Activated T-cell treated with anti-CD3 and anti-CD28 coated beads for 48 hours (primary cell): Measurements from ENCODE around the gene GABRG3.

Source experiments
- DNase-seq: peaks from one replicate; pipeline ENCODE4 v3.0.0-alpha.2; 2020; ENCODE audit warnings: low read depth

GABRG3 gene

DNA sequence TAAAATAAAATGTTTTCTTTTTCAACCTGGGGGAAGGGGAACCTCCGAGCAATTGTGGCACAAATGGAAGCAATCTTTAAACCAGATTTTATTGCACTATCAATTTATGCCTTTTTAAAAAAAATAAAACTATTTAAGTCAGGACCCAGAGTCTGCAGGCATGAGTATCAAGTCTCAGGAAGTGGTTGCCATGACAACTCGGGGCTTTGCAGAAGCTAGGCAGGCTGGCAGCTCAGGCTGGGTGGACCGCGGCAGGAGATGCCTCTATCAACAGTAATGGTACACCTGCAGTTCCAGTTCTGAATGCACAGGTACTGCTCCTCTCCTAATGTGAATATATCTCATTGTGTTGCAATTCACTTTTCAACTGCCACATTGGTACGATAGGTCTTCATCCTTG is 447.7 kb downstream of the GABRG3 start:
- DNase-seq = no peak

GRCh38 chr15:27422997-27423396 is 452.0 kb downstream of the GABRG3 start:
- no peak for DNase-seq

DNA sequence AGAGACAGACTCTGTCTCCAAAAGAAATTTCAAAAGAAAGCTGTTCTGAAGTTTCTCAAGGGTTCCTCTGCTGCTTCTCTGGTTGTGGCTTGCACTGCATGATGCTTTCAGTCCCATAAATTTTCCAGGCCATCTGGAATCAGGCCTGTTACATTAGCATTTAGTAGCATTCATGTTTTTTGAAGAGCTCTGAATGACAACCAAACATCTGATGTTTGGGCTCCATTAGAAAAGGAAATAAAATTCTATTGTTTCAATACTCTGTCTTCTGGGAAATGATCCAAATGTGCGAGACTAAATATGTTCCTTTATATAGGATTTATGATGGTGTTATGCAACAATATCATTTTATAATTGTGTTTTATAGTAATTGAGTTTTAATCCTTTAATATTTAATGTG is 455.8 kb downstream of the GABRG3 start:
- no peak for DNase-seq

DNA sequence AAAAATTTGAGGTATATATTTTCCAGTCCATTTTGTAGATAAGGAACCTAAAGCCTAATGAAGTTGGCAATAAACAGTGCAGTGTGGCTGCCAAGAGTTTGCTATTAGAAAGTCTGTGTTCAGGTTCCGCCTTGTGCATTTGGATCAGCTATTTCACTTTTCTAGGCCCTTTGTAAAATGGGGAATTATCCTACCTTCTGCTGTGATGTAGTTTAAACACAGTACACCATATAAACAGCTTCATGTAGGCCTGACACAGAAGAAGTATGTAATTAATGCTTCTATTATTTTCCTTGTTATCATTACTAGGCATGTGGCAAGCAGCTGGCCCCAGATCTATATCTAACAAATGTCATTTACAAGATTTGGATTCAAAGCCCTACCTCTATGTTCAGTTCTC is 456.3 kb downstream of the GABRG3 start:
- no peak for DNase-seq

GRCh38 chr15:27428151-27428550 is 457.2 kb downstream of the GABRG3 start:
- no peak for DNase-seq

DNA sequence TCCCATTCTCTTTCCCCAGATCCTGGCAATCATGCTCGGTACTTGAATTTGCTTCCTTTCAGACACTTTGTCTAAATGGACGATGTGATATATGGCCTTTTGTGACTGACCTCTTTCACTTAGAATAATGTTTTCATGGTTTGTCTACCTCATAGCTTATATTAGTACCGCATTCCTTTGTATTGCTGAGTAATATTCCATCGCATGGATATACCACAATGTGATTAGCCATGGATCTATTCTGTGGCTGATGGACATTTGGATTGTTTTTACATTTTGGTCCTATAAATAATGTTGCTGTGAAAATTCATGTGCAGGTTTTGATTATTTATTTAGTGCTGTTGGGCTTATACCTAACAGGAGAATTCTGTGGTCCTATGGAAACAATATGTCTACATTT is 458.6 kb downstream of the GABRG3 start:
- DNase-seq = no peak

DNA sequence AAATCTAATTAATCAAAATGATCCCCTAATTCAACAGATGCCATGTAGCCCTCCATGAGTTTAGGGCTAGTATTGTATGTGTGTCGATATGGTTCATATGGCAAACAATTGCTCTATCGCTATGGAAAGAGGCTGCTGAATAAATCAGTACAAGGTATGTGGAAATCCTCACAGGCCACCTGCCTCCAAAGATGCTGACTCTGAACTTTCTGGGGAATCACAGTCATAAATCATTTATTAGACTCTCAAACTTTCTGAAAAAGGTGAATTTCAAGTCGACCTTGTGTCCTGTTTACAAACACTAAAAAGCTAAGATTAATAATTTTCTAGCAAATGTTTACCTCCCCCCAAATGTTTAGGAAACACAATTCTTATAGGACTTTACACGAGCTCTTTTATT is 462.6 kb downstream of the GABRG3 start:
- DNase-seq = no peak

DNA sequence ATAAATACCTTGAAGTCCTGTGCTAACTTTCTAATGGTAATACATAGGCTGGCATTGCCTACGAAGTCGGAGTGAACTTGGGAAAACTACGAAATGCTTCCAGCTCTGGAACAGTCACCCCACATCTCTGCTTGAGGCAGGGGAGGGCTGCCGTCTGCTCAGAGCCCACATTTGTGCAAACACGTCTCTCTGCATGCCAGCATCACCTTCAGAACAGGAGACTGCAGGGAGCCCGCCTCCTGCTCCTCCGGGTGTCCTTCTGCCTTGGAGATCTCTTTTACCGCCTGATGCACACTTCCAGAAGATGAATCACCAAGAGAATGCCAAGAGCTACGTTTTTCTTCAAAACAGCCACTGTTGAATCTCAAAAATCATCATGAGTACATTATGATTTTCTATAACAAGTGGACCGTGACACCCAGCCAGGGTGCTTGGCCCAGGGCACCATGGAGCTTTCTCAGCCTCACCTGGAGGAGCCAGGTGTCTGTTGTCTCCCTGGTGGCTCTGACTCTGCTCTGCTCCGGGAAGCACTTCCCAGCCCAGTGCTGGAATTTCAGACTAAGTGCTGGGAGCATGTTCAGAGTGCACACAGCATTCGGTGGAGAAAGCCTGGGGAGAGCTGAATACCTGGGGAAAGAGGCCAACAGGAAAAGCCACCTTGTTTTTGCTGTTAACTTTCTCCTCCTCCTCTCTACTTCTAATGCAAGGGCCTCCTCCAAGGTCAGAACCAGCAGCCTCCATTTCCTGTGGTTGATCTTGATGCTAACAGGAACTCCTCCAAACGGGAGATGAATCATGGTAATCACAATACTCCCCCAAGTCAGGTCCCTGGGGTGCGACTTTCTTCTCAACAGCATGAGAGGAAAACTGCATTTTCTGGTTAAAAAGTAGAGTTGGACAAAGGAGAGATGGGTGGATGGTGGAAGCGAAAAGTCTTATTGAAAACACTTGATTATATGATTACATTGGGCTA is 467.7 kb downstream of the GABRG3 start:
- DNase-seq = no peak

- no peak for DNase-seq
Observed at GRCh38 chr15:27441120-27441519, 470.1 kb downstream of the GABRG3 start.

GRCh38 chr15:27448234-27448633 is 477.3 kb downstream of the GABRG3 start:
- DNase-seq = no peak

DNA sequence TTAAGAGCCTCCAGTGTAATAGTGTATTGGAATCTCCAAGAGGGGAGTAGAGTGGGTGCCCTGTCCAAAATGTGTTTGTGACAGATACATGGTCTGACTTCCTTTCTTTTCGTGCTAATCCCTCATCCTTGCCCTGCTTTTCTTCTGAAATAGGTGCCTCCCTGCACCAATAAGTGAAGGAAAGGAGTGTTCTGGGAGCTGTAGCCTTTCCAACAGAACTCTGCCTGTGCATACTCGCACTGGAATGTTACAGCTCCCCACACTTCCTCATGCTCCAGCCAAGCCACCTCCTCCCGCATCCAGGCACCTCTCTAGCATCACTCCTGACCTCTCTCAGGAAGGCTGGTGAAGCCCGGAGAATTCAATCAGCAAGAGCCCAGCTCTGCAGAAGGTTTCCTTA is 478.0 kb downstream of the GABRG3 start:
- DNase-seq = no peak

GRCh38 chr15:27449941-27450340 is 479.0 kb downstream of the GABRG3 start:
- DNase-seq = no peak

- DNase-seq = no peak
Observed at GRCh38 chr15:27454281-27455075, 483.5 kb downstream of the GABRG3 start.

DNA sequence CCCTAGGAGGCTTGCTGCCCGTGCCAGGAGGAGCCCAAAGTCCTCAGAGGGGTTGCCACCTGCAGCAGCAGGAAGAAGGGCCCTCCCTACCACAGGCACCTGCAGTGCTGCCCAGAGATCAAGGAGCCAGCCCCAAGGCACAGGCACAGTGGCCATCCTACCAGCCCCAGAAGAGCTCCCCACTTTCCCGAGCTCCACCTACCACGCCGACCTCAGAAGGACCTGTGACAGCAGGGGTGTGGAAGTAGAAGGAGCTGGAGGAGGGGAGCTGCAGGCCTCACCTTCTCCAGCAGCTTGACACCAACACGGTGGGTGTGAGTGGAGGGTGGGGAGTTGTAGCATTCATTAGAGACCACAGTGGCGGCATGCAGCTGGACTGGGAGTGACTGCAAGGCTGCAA is 485.8 kb downstream of the GABRG3 start:
- DNase-seq = no peak

DNA sequence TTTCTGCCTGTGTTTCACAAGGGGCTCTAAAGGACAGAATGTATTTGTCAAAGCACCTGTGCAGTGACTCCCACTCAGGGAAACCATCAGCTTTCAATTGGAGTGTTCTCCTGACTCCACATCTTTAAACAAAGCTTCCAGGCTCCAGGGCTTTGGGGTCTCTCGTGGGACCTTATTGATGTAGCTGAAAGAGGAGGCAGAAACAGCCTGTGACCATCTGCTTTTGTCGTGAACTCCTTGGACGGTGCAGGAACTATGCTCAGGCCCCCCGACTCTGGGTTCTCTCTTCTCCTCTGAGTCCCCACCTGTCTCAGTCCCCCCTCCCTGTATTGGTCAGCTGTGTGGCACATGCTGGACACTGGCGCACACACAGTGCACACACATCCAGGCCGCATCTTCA is 486.8 kb downstream of the GABRG3 start:
- no peak for DNase-seq

- no peak for DNase-seq
Observed at GRCh38 chr15:27458345-27459084, 487.5 kb downstream of the GABRG3 start.

DNA sequence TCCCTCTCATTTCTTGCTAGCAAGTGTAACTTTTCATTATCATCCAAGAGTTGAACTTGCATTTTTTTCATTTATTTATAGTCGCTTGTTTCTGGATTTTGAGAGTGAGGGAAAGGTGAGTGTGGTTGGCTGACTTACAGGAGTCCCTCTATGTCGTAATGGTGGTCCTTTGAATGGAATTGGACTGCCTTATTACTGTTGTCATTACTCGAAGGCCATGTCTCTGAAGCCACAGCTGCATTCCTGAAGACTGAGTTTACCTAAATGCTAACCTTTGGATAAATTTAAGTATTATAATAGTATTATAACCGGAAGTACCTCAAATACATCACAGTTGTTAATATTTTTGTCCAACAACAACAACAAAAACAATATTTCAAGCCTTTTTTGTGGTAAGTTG is 488.9 kb downstream of the GABRG3 start:
- DNase-seq = no peak

- DNase-seq = no peak
Observed at GRCh38 chr15:27461181-27461580, 490.2 kb downstream of the GABRG3 start.

GRCh38 chr15:27463525-27464088 is 492.6 kb downstream of the GABRG3 start:
- DNase-seq = no peak

DNA sequence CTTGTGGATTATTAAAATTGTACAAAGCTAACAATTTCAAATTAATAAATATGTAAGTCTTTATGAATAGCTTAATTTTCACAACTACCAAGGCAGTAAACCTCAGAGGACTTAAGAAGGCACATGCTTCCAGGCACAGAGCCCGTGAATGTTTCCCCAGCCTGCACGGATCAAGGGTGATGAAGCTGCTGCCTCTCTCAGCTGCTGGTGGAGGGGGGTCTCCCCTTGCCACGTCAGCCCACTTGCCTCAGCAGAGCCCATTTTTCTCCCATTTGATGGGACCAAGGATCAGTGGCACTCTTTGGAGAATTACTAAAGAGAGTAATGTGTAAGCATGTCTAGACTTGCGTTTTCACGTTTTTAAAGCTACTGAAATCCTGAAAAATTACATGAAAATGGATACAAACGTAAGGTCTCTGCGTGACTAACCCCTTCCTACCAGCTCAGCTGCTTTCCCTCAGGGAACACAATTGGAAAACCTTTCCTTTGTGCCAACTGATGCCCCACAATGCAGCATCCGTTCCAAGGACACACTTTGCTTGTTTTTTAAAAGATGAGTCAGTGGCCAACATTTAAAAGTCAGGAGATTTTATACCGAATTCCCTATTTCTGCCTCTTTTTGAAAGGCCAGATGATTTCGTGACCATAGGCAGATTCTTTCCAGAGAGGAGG is 494.1 kb downstream of the GABRG3 start:
- DNase-seq = no peak

DNA sequence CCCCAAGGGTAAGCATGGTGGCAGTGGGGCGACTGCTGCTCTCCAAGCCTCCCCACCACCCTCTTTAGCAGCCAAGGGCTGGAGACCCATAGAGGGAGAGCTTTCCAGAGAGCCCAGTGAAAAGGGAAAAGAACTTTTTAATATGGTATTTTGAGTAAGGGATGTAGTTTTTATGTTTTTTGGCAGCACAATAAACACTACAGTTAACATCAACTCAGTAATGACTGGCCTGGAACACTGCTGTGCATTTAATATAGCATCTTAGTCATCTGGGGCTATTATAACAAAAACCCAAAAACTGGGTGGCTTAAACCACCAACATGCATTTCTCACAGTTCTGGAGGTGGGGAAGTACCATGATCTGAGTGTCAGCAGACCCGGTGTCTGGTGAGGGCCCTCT is 495.8 kb downstream of the GABRG3 start:
- DNase-seq = no peak
